ENCODE data around the gene RBFOX2.

The RBFOX2 gene

DNA sequence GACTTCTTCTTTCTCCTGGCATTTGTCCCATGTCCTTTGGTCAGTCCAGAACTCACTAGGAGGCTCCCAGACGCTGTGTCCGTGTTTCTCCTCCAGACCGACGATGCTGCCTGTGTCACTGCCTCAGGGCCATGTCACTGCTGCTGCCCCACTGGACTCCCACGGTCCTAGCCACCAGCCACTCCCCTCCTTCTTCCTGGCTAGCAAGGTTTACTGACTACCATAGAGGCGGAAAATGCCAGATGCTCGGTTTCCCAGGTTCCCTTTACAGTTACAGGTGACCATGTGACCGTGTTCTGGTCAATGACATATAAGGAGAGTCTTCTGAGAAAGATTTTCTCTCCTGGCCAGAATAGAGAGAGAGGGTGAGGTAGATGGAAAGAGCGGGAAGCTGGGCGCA is 40.7 kb upstream of the RBFOX2 start:
- H3K4me3 ChIP-seq (replicated peaks; ENCODE audit: low read depth, low read length) = no peak overlapping the region
- no peak for DNase-seq (ENCODE audit: extremely low read depth, insufficient read length)
- H3K27me3 ChIP-seq (replicated peaks; ENCODE audit: control insufficient read depth, insufficient read depth, low read length) = no peaks in the 10 kb centered on the region

DNA sequence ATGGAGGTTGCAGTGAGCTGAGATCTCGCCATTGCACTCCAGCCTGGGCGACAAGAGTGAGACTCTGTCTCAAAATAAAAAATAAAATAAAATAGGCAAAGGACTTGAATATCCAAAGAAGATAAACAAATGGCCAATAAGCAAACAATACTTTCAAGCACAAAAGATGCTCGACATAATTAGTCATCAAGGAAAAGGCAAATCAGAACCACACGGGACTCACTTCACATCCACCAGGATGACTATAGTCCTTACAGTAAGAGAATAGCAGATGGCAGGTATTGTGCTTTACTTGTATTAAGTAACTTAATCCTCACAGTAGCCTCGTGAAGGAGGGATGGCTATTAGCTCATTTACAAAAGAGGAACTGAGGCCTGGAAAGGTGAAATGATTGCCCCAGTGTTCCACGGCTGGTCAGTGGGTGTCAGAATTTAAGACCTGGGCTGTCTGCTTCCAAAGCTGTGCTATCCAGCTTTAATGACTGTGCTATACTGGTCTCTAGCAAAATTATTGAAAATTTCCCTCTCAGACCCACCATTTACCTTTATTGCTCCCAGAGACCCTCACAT is 40.2 kb upstream of the RBFOX2 start:
- H3K36me3 ChIP-seq (ENCODE audit: control insufficient read depth, insufficient read depth, low read length) = no peaks in the 10 kb centered on the region
- no peak for DNase-seq (ENCODE audit: extremely low read depth, insufficient read length)
- TF ChIP-seq, protein P1, sequence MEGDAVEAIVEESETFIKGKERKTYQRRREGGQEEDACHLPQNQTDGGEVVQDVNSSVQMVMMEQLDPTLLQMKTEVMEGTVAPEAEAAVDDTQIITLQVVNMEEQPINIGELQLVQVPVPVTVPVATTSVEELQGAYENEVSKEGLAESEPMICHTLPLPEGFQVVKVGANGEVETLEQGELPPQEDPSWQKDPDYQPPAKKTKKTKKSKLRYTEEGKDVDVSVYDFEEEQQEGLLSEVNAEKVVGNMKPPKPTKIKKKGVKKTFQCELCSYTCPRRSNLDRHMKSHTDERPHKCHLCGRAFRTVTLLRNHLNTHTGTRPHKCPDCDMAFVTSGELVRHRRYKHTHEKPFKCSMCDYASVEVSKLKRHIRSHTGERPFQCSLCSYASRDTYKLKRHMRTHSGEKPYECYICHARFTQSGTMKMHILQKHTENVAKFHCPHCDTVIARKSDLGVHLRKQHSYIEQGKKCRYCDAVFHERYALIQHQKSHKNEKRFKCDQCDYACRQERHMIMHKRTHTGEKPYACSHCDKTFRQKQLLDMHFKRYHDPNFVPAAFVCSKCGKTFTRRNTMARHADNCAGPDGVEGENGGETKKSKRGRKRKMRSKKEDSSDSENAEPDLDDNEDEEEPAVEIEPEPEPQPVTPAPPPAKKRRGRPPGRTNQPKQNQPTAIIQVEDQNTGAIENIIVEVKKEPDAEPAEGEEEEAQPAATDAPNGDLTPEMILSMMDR (IDR thresholded peaks at IDR 0.05; ENCODE audit: insufficient read depth, low read length, poor library complexity, severe bottlenecking) = no peak
- H3K4me3 ChIP-seq (replicated peaks; ENCODE audit: low read depth, low read length) = no peak overlapping the region
- H3K27me3 ChIP-seq (replicated peaks; ENCODE audit: control insufficient read depth, insufficient read depth, low read length) = no peaks in the 10 kb centered on the region

More for the DNA sequence above, 40.7 kb upstream of the RBFOX2 start:
- no peaks in the 10 kb centered on the region for H3K36me3 ChIP-seq (ENCODE audit: control insufficient read depth, insufficient read depth, low read length)
- TF ChIP-seq, protein P1 (IDR thresholded peaks at IDR 0.05; ENCODE audit: insufficient read depth, low read length, poor library complexity, severe bottlenecking) = no peak

DNA sequence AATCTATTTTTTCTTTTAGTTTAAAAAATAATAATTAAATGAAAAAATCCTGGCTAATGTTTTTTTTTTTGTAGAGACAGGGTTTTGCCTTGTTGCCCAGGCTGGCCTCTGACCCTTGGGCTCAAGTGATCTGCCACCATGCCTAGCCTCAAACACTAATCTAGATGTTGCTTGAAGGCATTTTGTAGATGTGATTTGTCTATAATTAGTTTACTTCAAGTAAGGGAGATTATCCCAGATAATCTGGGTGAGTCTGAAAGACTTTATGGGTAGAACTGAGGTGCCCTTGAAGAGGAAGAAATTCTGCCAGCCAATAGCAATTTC is 38.6 kb upstream of the RBFOX2 start:
- no peak for DNase-seq (ENCODE audit: extremely low read depth, insufficient read length)
- Histone ChIP-seq H3K27me3 (replicated peaks; ENCODE audit: control insufficient read depth, insufficient read depth, low read length) (no peaks in the 10 kb centered on the region), H3K36me3 (ENCODE audit: control insufficient read depth, insufficient read depth, low read length) (no peaks in the 10 kb centered on the region), H3K4me3 (replicated peaks; ENCODE audit: low read depth, low read length) (no peak overlapping the region)
- TF ChIP-seq, protein P1 (IDR thresholded peaks at IDR 0.05; ENCODE audit: insufficient read depth, low read length, poor library complexity, severe bottlenecking) = no peak

DNA sequence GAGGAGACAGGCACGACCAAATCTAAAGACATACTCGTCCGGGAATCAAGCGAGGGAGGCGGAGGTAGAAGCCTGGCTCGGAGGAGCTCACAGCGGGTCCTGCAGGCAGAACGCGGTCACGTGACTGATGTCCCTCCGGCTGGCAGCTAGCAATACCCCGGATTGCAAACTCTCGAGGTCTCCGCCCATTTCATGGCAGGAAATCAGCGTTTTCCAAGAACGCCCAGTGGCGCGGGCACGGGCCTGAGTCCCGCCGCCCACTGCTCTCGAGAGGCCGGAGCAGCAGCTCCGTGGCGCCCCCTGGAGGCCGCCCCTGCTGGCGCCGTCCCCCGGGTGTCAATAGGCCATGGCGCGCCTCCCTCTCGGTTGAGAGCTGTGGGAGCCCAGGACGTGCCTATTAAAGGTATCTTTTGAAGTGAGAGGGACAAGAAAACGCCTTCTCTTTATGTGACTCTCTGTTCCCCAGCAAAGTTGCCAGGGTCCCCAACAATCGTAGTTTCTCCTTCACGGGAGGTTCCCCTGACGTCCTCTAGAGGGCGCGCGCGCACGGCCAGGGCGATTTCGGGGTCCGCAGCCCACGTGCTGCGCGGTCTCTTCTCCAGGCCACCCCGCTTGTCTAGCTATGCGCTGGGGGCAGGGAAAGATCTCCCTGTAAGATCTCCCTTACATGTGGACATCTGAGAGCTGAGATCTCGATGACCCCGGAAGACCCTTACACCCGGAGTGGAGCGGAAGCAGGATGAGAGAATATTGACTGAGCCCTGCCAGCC is 37.3 kb upstream of the RBFOX2 start:
- peak; percentile 52 for DNase-seq (ENCODE audit: extremely low read depth, insufficient read length)
- Histone ChIP-seq H3K27me3 (replicated peaks; ENCODE audit: control insufficient read depth, insufficient read depth, low read length) (no peaks in the 10 kb centered on the region), H3K4me3 (replicated peaks; ENCODE audit: low read depth, low read length) (peak overlapping the region; percentile 39), H3K36me3 (ENCODE audit: control insufficient read depth, insufficient read depth, low read length) (no peaks in the 10 kb centered on the region)
- TF ChIP-seq, protein P1 (IDR thresholded peaks at IDR 0.05; ENCODE audit: insufficient read depth, low read length, poor library complexity, severe bottlenecking) = peak; percentile 94

DNA sequence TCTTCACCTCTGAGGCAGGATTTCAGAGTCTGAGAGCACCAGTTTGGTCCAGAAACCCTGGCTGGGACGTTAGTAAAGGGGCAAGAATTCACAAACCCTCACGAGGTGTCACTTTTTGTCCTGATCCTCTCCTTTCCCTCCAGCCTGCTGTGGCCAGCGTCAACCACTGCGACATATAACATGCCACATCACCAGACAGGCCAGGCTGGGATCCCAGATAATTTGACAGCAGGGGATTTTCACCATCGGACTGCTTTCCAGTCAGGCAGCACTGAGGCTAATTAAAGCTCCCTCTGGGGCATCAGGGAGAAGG is 36.8 kb upstream of the RBFOX2 start:
- no peak for DNase-seq (ENCODE audit: extremely low read depth, insufficient read length)
- Histone ChIP-seq H3K4me3 (replicated peaks; ENCODE audit: low read depth, low read length) (peak overlapping the region; percentile 39; the same call in 1 of the 2 replicates), H3K27me3 (replicated peaks; ENCODE audit: control insufficient read depth, insufficient read depth, low read length) (no peaks in the 10 kb centered on the region), H3K36me3 (ENCODE audit: control insufficient read depth, insufficient read depth, low read length) (no peaks in the 10 kb centered on the region)
- TF ChIP-seq, protein P1 (IDR thresholded peaks at IDR 0.05; ENCODE audit: insufficient read depth, low read length, poor library complexity, severe bottlenecking) = no peak
